Measurements from ENCODE around the gene AMER1.

Gene AMER1

DNA sequence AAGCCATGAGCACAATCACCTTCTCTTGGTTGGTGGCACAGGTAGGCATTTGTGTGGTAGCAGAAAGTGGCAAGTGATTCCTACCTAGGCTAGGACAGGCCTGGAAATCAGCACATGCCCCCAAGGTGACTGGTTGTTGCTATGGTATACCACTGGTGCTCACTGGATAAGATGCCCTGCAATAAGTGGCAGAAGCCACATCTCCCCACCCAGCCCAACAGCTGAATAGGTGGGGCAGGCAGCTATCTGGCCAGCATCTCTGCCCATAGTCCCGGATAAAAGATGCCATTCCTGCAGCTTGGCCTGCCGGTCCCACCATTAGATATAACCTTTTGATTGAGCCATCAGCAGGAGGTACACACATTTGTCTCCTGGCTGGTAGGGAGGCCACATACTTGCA lies 21.1 kb downstream of the AMER1 start:
- no peak for DNase-seq (ENCODE audit: low read depth in 2 of 2)

DNA sequence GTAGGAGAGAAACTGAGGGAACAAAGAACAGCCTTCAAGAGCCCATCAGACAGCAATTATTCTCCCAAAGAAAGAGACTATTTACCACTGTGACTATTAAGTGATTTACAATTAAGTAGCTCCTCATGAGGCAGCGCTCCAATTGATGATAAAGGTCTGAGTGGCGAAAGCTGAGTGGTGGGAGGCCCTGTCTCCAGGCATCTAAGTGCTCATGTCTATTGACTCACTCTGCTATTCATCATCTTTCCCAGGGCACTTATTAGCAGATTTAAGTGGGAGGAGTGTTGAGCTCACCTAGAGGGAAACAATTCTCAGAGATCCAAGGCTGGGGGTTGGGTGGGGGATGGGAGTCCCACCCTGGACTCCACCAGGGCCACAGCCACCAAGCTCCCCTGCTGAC lies 23.3 kb downstream of the AMER1 start:
- DNase-seq (ENCODE audit: low read depth in 2 of 2) = no peak

DNA sequence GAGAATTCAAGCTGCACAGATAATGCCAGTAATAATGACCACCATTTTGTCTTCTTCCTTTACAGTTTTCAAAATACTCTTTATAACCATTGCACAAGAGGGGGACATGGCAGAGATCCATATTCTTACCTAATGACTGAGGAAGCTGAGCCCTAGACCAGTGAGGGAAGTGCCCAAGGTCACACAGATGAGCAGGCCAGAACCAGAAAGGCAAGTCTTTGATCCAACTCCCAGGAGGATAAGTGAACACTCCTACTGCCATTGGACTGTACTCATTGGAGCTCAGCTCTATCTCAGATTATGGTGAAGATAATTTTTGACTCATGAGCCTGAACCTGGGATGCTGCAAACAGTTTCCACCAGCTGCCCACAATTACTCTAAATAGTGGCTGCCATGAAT lies 28.6 kb downstream of the AMER1 start:
- no peak for DNase-seq (ENCODE audit: low read depth in 2 of 2)

DNA sequence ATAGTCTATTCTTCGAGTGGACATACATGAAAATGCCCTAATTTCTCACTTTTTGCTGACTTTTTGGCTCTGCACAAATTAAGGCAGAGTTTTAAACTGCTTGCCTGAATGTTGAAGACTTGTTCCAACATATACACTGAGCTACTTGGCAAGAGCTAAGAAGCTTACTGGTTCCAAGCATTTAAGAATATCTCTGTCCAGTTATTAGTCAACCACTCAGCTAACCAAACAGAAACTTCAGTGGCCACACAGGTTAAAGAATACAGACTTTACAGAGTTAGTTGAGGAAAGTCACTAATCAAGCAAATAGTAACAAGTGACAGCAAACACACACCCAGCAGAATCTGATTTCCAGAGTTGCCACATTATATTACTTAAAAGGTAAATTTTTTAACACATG lies 35.5 kb downstream of the AMER1 start:
- DNase-seq (ENCODE audit: low read depth in 2 of 2) = no peak

DNA sequence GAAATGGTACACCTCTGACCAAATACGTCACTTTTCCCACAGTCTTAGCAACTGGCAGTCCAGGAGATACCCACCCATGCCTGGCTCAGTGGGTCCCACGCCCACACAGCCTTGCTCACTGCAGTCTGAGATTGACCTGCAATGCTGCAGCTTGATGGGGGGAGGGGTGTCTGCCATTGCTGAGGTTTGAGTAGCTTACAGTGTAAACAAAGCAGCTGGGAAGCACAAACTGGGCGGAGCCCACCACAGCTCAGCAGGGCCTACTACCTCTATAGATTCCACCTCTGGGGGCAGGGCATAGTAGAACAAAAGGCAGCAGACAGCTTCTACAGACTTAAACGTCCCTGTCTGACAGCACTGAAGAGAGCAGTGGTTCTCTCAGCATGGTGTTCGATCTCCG lies 52.7 kb downstream of the AMER1 start:
- DNase-seq (ENCODE audit: low read depth in 2 of 2) = no peak

DNA sequence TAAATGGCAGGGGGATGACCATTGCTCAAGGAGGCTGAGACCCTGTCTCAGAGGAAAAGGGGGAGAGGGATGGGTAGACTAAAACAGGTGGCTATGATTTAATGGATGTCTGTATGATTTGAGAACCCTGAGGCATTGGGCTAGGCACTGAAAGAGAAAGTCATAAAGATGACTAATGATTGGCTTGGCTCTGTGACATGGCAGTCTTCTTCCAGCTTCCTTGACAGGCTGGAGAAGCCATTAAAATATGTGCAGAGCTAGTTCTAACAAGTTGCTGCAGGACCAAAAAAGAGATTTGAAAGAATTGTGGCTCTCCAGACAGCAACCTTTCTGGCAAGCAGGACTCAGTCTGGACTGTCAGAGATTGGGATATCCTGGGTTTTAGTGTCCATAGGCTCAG lies 53.6 kb downstream of the AMER1 start:
- no peak for DNase-seq (ENCODE audit: low read depth in 2 of 2)

DNA sequence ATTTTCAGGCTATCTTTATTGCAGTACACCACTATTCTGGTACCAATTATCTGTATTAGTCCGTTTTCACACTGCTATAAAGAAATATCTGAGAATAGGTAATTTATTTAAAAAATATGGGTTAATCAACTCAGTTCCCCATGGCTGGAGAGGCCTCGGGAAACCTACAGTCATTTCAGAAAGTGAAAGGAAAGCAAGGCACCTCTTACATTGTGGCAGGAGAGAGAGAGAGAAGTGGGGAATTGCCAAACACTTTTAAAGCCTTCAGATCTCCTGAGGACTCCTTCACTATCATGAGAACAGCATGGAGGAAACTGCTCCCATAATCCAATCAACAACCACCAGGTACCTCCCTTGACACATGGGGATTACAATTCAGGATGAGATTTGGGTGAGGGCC lies 54.7 kb downstream of the AMER1 start:
- no peak for DNase-seq (ENCODE audit: low read depth in 2 of 2)

Measured in stimulated activated CD8-positive, alpha-beta memory T cell treated with anti-CD3 and anti-CD28 coated beads, Interleukin-7, amount 100 ng/mL, for 1 hour (primary cell).